Right atrium auricular region (tissue), 2 donors: ENCODE data around the gene MPP7. TPM values are rescaled to one million over a fixed set of nuclear protein-coding genes. Genes with fewer than 3 reads are reported as not detected.
"Not testable (repeated sequence)": the region's sequence is repeated elsewhere in the genome, so short reads cannot be mapped to it uniquely, and the experiment has no call there.

ENCODE experiments used
- DNase-seq: peaks from one replicate; pipeline ENCODE4 v3.0.0-alpha.2; 2019; ENCODE audit warnings: low spot score
- H3K27ac ChIP-seq, 2 donors: fragments of 200-600 bp; sonication (generic); 1 replicate in 1 of 2; 2 replicates in 1 of 2; pipeline ENCODE4 v1.5.1; 2016 to 2019
- H3K27me3 ChIP-seq, 2 donors: fragments of 200-600 bp; sonication (generic); one replicate each; pipeline versions ENCODE4 v1.5.1 to v1.6.0; 2017 to 2019
- H3K36me3 ChIP-seq: fragments of 200-600 bp; sonication (generic); one replicate; pipeline ENCODE4 v1.5.1; 2016
- H3K4me1 ChIP-seq, 2 donors: fragments of 200-600 bp; sonication (generic); one replicate each; pipeline versions ENCODE4 v1.5.1 to v1.6.0; 2017 to 2019
- H3K4me3 ChIP-seq, 2 donors: fragments of 200-600 bp; sonication (generic); 1 replicate in 1 of 2; 2 replicates in 1 of 2; pipeline ENCODE4 v1.5.1; 2017 to 2019; ENCODE audit warnings: mild to moderate bottlenecking in 1 of 2, moderate library complexity in 1 of 2
- H3K9me3 ChIP-seq, 2 donors: fragments of 200-600 bp; sonication (generic); one replicate each; pipeline ENCODE4 v1.5.1; 2019
- total RNA-seq, 2 donors: library from RNA; depleted of rRNA; stranded (reverse); fragments of >200 nt; gene quantifications; one replicate each; pipeline ENCODE4 v1.1.0, GENCODE V29; 2016
- TF ChIP-seq, protein P1 (sequence below), 2 donors: fragments of 200-600 bp; sonication (generic); IDR thresholded peaks; one replicate each; pipeline ENCODE4 v1.5.1; 2019; ENCODE audit warnings: antibody characterized with exemption in 2 of 2

Gene MPP7
- total RNA-seq, 2 donors from 2014 or later: 7.6 to 8.9 TPM

GRCh38 chr10:28320799-28321198 lies 17.9 kb upstream of the MPP7 start:
- no peaks in the 10 kb centered on the region for H3K9me3 ChIP-seq
- no peak overlapping the region for H3K27ac ChIP-seq
- H3K36me3 ChIP-seq: no peaks in the 10 kb centered on the region
- no peaks in the 10 kb centered on the region for H3K4me1 ChIP-seq
- no peak for DNase-seq
- no peaks in the 10 kb centered on the region for H3K27me3 ChIP-seq
- TF ChIP-seq, protein P1, sequence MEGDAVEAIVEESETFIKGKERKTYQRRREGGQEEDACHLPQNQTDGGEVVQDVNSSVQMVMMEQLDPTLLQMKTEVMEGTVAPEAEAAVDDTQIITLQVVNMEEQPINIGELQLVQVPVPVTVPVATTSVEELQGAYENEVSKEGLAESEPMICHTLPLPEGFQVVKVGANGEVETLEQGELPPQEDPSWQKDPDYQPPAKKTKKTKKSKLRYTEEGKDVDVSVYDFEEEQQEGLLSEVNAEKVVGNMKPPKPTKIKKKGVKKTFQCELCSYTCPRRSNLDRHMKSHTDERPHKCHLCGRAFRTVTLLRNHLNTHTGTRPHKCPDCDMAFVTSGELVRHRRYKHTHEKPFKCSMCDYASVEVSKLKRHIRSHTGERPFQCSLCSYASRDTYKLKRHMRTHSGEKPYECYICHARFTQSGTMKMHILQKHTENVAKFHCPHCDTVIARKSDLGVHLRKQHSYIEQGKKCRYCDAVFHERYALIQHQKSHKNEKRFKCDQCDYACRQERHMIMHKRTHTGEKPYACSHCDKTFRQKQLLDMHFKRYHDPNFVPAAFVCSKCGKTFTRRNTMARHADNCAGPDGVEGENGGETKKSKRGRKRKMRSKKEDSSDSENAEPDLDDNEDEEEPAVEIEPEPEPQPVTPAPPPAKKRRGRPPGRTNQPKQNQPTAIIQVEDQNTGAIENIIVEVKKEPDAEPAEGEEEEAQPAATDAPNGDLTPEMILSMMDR (IDR thresholded peaks at IDR 0.05): no peak
- no peak overlapping the region for H3K4me3 ChIP-seq

DNA sequence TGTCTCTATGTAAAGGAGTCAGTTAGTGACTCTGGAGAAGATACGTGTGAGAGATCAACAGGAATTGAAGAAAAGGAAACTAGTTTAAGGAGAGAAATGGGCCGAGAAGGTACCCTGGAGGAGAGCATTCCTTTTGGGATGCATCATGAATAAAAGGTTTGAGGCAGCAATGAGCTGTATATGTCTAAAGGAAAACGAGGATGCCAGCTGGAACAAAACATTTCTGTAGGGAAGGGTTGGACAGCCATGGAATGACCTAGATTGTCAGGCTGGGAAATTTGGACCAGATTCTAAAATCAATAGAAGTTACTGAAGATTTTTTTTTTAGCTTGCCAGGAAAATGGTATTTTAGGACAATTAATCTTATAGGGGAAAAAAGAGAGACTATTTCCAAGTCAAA lies 17.2 kb upstream of the MPP7 start:
- no peak for DNase-seq
- Histone ChIP-seq H3K27ac (no peak overlapping the region), H3K27me3 (no peaks in the 10 kb centered on the region), H3K4me3 (no peak overlapping the region), H3K4me1 (no peaks in the 10 kb centered on the region), H3K36me3 (no peaks in the 10 kb centered on the region), H3K9me3 (no peaks in the 10 kb centered on the region)
- TF ChIP-seq, protein P1 (IDR thresholded peaks at IDR 0.05): no peak

DNA sequence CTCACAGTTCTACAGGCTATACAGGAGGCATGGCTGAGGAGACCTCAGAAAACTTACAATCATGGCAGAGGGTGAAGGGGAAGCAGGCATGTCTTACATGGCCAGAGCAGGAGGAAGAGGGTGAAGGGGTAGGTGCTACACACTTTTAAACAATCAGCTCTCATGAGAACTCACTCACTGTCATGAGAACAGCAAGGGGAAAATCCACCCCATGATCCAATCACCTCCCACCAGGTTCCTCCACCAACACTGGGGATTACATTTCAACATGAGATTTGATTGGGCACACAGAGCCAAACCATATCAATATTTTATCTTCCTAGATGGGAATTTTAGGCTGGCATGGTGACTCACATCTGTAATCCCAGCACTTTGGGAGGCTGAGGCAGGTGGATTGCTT lies 16.2 kb upstream of the MPP7 start:
- DNase-seq, H3K4me1 ChIP-seq, H3K27me3 ChIP-seq, H3K9me3 ChIP-seq, H3K27ac ChIP-seq, H3K36me3 ChIP-seq, H3K4me3 ChIP-seq: not testable (repeated sequence)

- H3K4me1 ChIP-seq: no peaks in the 10 kb centered on the region
- H3K27ac ChIP-seq: no peak overlapping the region
- H3K9me3 ChIP-seq: no peaks in the 10 kb centered on the region
- no peak overlapping the region for H3K4me3 ChIP-seq
- DNase-seq: no peak
- no peaks in the 10 kb centered on the region for H3K27me3 ChIP-seq
- no peaks in the 10 kb centered on the region for H3K36me3 ChIP-seq
- TF ChIP-seq, protein P1 (IDR thresholded peaks at IDR 0.05): no peak
Observed at GRCh38 chr10:28318626-28319025, 15.8 kb upstream of the MPP7 start.

DNA sequence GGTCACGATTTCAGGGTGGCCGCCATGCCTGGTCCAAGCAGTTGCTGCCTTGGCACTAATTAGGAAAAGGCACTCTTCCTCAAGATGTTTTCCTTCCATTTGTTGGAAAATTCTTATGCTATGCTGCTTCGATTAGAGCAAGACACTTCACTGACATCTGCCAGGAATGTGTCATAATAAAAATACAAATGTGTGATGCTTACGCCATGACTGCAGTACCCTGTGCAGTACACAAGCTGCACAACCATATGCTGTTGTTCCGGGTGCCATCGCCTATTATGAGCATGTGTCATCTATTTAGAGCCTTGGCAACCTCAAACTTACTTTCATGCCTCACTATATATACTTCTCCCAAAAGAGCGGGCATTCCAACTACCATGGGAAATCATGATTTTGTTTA lies 14.9 kb upstream of the MPP7 start:
- Histone ChIP-seq H3K4me3 (no peak overlapping the region), H3K27ac (no peak overlapping the region), H3K4me1 (no peaks in the 10 kb centered on the region), H3K36me3 (no peaks in the 10 kb centered on the region), H3K27me3 (no peaks in the 10 kb centered on the region), H3K9me3 (no peaks in the 10 kb centered on the region)
- no peak for DNase-seq
- TF ChIP-seq, protein P1 (IDR thresholded peaks at IDR 0.05): no peak

GRCh38 chr10:28316696-28317095 lies 13.8 kb upstream of the MPP7 start:
- Histone ChIP-seq H3K27ac (no peak overlapping the region), H3K36me3 (no peaks in the 10 kb centered on the region), H3K9me3 (no peaks in the 10 kb centered on the region), H3K4me3 (no peak overlapping the region), H3K27me3 (no peaks in the 10 kb centered on the region), H3K4me1 (no peaks in the 10 kb centered on the region)
- TF ChIP-seq, protein P1 (IDR thresholded peaks at IDR 0.05): no peak
- DNase-seq: no peak
